DMS114 treated with DMSO at 0.1 percent for 48 hours (cell line): ENCODE results near the gene MAEA.

Experiments
- DNase-seq: peaks from one replicate; lab custom pipeline; 2025; ENCODE audit not compliant: unreplicated experiment; lab: John Stamatoyannopoulos, UW

The MAEA gene

GRCh38 chr4:1249731-1250526 lies 39.8 kb upstream of the MAEA start:
- DNase-seq = no peak

DNA sequence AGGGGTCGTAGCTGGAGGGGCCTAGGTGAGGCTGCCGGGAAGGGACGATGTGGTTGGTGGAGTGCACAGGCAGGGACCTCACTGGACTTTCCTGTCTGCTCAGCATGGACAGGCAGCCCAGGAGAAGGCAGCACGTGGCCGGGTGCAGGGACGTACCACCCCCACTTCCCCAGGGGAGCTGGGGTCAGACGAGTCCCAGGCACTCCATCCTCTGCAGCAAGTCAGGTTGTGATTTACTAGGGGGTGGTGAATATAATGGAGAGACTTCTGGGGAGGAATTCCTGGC lies 39.2 kb upstream of the MAEA start:
- DNase-seq = no peak

DNA sequence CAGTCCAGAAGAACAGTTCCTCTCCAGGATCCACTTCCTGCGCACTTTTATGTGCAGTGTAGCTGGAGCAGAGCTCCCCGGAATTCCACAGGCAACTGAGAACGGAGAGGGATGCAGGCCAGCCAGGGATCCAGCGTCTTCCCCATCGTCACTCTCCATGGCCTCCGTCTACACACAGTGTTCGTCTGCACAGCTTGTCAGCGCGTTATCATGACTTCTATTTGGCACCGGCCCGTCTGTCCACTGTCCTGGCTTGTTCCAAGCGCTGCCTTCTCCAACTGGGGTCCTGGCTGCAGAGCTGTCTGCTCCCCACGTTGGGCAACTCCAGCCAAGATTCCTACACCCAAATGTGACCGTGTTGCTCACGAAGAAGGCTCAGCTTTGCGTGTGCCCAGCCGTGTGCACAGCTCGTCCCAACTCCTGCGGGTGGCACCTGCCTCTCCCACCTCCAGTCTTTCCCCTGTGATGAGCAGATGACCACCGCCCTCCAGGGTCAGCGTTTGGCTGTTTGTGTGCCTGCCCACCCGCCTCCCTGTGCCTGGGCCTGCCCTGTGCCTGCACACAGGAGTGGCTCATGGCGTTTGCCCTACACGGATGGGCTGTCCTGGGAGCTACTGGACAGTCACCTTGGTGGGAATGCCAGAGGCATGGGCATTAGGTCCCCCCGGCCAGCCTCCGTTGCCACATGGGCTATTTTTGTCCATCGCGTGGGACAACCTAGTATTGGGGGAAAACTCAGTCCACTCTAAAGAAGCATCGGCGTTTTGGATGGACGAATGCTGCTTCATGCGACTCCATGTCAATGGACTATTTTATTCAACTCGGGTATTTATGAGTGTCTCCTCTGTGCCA lies 38.5 kb upstream of the MAEA start:
- no peak for DNase-seq

- no peak for DNase-seq
Observed at GRCh38 chr4:1251773-1252066, 38.0 kb upstream of the MAEA start.

- no peak for DNase-seq
Observed at GRCh38 chr4:1252928-1253492, 36.7 kb upstream of the MAEA start.

DNA sequence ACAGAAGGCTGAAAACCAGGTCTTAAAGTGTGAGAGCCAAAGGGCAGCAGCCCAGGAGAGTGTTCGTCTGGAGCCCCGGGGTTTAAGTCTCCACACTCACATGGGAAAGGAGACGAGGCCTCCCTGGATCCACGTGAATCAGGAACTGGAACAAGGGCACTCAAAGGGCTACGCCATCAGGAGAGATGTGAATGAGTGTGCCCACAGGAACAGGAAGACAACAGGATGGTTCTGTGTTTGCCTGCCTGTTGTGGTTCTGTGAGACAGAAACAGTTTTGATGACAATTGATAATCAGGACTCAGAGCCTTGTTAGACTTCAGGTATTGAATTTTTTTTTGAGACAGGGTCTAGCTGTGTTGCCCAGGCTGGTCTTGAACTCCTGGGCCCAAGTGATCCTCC lies 35.9 kb upstream of the MAEA start:
- DNase-seq = no peak

DNA sequence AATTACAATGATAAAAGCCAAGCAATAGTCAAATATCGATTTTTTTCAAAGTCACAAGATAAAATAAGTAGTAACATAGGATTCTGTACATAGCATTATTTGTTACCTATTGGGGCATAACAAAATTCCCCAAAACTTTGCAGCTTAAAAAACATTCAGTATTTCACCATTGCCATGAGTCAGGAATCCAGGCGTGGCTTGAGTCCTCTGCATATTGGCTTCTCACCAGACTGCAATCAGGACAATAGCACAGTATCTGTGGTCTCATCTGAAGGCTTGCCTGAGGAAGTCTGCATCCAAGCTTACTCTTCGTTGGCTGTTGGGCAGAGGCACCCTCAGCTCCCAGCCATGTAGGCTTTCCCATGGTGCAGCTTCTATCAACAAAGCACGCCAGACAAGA lies 34.5 kb upstream of the MAEA start:
- no peak for DNase-seq

DNA sequence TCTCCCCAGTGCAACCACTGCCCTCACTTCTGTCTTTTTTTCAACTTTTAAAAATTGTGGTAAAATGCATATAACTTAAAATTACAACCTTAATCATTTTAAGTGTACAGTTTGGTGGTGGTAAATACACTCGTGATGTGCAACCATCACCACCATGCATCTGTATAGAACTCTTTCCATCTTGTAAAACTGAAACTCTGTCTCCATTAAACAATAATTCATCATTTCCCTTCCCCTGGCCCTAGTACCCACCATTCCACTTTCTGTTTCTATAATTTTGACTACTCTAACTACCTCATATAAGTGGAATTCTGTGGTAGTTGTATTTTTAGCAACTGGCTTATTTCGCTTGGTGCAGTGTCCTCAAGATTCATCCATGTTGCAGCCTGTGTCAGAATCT lies 34.0 kb upstream of the MAEA start:
- no peak for DNase-seq

GRCh38 chr4:1258457-1258856 lies 31.2 kb upstream of the MAEA start:
- DNase-seq = no peak

DNA sequence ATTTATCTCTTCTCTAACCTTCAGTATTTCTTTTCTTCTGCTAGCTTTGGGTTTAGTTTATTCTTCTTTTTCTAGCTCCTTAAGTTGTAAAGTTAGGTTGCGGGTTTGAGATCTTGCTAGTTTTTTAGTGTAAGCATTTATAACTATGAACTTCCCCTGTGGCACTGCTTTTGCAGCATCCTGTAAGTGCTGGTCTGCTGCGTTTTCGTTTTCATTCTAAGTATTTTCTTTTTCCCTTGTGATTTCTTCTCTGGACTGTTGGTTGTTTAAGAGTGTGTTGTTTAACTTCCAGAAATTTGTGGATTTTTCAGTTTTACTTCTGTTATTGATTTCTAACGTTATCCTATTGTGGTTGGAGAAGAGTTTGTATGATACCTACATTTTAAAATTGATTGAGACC lies 29.7 kb upstream of the MAEA start:
- no peak for DNase-seq

GRCh38 chr4:1260418-1261106 lies 29.1 kb upstream of the MAEA start:
- DNase-seq = no peak

DNA sequence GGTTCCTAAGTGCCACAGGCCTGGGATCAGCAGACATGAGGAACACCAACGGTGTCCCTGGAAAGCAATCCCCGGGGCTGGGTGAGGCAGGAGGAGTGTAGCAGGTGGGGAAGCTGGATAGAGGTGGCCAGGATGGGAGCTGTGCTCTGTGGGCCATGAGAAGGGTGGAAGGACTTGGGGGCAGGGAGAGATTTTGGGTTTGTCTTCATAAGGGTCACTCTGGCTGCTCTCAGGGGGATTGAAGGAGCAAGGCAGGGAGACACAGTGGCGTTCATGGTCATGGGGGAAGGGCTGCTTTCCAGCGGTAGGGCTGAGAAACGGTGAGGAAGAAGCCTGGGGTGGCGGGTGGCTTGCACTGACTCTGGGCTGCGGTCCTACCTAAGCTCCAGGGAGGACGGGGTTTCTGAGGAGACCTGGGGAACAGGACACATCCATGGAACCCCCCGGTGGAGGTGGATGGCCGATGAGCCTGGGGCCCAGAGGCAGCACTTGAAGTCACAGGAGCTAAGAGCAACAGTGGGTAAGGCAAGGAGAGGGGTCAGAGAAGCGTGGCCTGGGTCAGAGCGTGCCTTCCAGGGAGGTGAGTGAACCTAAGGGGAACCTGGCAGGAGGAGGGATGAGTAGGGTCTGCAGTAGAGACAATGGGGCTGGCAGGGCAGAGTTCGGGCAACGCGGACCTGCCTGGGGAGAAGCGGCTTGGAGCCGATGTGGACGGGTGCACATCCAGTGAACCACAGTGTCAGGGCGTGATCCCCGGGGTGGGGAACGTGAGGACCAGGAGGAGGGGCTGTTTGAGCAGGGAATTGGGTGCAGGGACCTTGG lies 28.4 kb upstream of the MAEA start:
- DNase-seq = no peak

DNA sequence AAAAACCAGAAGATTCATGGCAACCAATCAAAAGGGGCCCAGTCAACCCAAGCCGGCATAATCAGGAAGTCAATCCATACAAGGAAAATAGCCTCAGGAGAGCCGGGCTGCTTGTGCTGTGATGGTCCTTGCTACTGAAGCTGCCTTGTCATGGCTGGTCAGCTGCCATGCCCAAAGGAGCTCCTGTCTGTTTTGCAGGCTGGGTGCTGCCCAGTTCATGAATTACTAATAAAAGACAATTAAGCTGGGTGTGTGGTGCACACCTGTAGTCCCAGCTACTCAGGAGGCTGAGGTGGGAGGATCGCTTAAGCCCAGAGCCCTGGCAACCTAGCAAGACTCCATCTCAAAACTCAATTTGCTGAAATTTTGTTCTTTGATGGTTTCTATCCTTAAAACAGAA lies 24.7 kb upstream of the MAEA start:
- DNase-seq = no peak

DNA sequence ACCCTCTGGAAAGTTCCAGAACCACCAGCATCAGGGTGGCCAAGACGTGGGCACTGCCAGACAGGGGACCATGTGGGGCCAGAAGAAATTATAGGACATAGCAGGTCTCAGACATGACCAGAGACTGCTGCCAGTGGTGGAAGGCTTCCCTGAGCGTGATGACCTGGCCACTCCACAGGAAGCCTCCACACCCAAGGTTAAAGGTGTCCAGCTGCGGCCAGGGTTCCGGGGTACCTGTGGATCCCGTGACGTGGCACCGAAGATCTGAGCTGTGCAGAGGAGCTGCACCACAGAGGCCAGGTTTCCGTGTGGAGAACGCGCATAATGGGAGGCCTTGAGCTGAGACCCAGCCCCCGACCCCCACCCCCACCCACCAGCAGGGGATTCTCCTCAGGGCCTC lies 24.3 kb upstream of the MAEA start:
- DNase-seq = no peak

GRCh38 chr4:1266881-1267763 lies 22.6 kb upstream of the MAEA start:
- DNase-seq = no peak

DNA sequence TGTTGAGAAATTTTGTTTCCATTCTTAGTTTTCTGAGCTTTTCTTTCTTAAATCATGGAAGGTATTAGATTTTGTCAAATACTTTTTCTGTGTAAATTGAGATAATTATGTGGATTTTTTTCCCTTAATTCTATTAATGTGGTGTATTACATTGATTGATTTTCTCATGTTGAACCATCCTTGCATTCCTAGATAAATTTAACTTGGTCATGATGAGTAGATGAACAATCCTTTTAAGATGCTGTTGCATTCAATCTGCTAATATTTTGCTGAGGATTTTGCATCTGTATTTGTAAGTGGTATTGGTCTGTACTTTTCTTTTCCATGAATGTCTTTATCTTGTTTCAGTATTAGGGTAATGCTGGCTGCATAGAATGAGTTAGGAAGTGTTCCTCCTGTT lies 20.5 kb upstream of the MAEA start:
- no peak for DNase-seq

DNA sequence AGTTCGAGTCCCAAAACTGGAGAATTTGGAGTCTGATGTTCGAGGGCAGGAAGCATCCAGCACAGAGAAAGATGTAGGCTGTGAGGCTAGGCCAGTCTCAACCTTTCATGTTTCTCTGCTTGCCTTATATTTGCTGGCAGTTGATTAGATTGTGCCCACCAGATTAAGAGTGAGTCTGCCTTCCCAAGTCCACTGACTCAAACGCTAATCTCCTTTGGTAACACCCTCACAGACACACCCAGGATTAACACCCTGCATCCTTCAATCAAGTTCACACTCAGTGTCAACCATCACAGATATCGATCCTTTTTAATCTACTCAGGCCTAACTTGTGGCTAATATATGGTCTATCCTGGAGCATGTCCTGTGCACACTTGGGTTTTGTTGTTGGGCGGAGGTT lies 18.0 kb upstream of the MAEA start:
- no peak for DNase-seq

DNA sequence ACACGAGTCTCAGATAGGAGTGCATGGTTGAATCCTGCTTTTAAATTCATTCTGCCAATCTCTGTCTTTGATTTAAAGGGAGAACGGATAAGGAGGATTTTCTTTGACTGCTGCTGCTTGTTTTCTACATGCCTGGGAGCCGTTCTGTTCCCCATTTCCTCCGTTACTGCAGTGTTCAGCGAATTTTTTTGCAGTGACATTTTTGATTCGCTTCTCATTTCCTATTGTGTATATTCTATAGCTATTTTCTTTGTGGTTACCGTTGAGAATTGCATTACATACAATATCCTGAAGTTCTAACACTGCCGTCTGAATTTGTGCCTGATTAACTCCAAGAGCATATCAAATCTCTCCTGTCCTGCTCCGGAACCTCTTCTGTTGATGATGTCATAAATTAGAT lies 14.8 kb upstream of the MAEA start:
- DNase-seq = no peak

DNA sequence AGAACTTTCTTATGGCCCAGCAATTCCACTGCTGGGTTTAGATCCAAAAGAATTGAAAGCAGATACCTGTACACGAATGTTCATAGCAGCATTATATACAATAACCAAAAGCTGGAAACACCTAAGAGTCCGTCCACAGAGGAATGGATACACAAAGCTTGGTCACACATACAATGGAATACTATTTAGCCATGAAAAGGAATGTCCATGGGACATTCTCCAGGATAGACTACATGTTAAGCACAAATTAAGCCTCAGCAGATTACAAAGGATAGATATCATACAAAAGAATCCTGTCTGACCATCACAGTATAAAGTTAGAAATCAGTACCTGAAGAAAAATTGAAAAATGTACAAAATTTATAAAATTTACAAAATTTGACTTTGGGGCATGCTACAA lies 12.7 kb upstream of the MAEA start:
- no peak for DNase-seq
